ENCODE measurements around the gene SPPL3.
A peak's percentile ranks its signal among the peaks of the same experiment; 100 is the strongest.

The SPPL3 gene

DNA sequence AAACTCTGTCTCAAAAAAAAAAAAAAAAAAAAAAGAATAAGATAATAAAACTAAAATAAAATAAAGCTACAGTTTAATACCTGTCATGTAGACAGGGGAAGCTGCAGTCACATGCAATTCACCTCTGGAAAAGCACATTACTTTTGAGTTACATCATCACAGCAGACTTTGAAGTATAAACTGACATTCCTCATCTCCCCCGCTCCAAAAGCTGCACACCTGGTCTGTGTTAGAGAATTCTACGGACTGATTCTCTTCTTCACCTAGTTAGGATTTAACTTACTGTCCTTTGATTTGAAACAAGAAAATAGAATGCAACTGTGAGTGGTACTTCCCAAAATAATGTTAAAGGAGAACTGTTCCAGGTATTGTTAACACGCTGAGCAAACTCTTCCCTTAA, 25.1 kb downstream of the SPPL3 start:
- H3K4me3 ChIP-seq (ENCODE audit: low read length), result no peak overlapping the region
- DNase-seq (ENCODE audit: low read depth), result no peak
- TF ChIP-seq, protein P1, sequence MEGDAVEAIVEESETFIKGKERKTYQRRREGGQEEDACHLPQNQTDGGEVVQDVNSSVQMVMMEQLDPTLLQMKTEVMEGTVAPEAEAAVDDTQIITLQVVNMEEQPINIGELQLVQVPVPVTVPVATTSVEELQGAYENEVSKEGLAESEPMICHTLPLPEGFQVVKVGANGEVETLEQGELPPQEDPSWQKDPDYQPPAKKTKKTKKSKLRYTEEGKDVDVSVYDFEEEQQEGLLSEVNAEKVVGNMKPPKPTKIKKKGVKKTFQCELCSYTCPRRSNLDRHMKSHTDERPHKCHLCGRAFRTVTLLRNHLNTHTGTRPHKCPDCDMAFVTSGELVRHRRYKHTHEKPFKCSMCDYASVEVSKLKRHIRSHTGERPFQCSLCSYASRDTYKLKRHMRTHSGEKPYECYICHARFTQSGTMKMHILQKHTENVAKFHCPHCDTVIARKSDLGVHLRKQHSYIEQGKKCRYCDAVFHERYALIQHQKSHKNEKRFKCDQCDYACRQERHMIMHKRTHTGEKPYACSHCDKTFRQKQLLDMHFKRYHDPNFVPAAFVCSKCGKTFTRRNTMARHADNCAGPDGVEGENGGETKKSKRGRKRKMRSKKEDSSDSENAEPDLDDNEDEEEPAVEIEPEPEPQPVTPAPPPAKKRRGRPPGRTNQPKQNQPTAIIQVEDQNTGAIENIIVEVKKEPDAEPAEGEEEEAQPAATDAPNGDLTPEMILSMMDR (conservative IDR thresholded peaks at IDR 0.05; ENCODE audit: low read length), result no peak

- no peak overlapping the region for H3K4me3 ChIP-seq (ENCODE audit: low read length)
- TF ChIP-seq, protein P1 (conservative IDR thresholded peaks at IDR 0.05; ENCODE audit: low read length), result no peak
- no peak for DNase-seq (ENCODE audit: low read depth)
Observed at GRCh38 chr12:120874547-120875245, 29.5 kb downstream of the SPPL3 start.

DNA sequence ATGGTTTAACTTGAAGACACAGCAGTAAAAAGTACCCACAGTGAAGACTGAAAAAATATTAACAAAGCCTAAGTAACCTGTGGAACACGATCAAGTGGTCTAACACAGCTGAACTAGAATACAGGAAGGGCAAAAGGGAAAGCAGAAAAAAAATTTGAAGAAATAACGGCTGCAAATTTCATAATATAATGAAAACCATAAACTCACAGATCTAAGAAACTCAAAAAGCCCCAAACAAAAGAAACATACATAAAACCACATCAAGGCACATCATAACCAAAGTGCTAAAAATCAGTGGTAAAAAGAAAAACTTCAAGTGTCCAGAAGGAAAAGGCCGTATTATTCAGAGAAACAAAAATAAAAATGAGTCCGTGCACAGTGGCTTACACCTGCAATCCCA, 30.9 kb downstream of the SPPL3 start:
- no peak overlapping the region for H3K4me3 ChIP-seq (ENCODE audit: low read length)
- DNase-seq (ENCODE audit: low read depth), result no peak
- TF ChIP-seq, protein P1 (conservative IDR thresholded peaks at IDR 0.05; ENCODE audit: low read length), result no peak

DNA sequence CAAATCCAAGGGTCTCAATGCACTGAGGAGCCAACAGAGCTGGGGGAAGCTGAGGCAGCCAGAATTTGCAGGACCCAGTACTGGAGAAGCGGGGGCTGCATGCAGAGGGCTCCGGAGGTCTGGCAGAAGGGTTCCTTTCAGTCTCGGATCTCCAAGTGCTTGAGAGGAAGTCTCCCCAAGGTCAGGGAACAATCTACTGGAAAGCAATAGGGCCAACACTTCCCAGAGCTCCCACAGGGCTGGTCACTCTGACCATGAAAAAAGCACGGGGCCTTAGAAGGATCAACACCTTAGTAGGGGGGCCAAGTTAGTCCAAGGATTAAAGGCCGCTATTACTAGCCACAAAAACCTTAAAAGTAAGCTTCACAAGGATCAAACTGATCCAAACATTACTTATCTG, 31.7 kb downstream of the SPPL3 start:
- H3K4me3 ChIP-seq (ENCODE audit: low read length), result no peak overlapping the region
- no peak for DNase-seq (ENCODE audit: low read depth)
- TF ChIP-seq, protein P1 (conservative IDR thresholded peaks at IDR 0.05; ENCODE audit: low read length), result no peak

DNA sequence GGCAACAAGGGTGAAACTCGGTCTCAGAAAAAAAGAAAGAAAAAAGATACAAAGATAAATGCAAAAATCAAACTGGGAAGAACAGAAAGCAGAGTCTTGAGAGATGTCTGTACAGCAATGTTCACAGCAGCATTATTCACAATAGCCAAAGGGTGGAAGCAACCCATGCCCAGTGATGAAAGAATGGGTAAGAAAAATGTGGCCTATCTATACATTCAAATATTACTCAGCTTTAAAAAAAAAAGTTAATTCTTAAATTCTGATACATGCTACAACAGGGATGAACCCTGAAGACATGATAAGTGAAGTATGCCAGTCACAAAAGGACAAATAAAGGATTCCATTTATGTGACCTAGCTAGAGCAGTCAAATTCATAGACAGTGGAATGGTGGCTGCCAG, 33.7 kb downstream of the SPPL3 start:
- DNase-seq (ENCODE audit: low read depth), result no peak
- no peak overlapping the region for H3K4me3 ChIP-seq (ENCODE audit: low read length)
- TF ChIP-seq, protein P1 (conservative IDR thresholded peaks at IDR 0.05; ENCODE audit: low read length), result no peak

GRCh38 chr12:120869376-120869775, 34.8 kb downstream of the SPPL3 start:
- TF ChIP-seq, protein P1 (conservative IDR thresholded peaks at IDR 0.05; ENCODE audit: low read length), result no peak
- no peak overlapping the region for H3K4me3 ChIP-seq (ENCODE audit: low read length)
- DNase-seq (ENCODE audit: low read depth), result no peak

DNA sequence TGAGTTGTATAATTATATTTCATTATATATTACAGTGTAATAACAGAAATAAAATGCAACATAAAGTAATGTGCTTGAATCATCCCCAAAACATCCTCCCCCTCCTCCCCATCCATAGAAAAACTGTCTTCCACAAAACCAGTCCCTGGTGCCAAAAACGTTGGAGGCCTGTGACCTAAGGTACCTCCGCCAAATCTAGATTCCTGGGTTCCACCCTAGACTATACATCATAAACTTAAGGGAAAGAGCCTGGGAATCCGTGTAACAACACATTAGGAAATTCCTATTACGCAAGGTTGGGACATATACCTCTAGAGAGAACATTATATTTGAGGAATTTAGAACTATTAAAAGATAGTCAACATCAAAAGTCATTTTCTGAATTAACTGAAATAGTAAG, 38.0 kb downstream of the SPPL3 start:
- TF ChIP-seq, protein P1 (conservative IDR thresholded peaks at IDR 0.05; ENCODE audit: low read length), result no peak
- no peak overlapping the region for H3K4me3 ChIP-seq (ENCODE audit: low read length)
- peak; percentile 40 for DNase-seq (ENCODE audit: low read depth)

Data from AG10803 (cell line).